Measurements from ENCODE around the gene FPGS.

FPGS gene

DNA sequence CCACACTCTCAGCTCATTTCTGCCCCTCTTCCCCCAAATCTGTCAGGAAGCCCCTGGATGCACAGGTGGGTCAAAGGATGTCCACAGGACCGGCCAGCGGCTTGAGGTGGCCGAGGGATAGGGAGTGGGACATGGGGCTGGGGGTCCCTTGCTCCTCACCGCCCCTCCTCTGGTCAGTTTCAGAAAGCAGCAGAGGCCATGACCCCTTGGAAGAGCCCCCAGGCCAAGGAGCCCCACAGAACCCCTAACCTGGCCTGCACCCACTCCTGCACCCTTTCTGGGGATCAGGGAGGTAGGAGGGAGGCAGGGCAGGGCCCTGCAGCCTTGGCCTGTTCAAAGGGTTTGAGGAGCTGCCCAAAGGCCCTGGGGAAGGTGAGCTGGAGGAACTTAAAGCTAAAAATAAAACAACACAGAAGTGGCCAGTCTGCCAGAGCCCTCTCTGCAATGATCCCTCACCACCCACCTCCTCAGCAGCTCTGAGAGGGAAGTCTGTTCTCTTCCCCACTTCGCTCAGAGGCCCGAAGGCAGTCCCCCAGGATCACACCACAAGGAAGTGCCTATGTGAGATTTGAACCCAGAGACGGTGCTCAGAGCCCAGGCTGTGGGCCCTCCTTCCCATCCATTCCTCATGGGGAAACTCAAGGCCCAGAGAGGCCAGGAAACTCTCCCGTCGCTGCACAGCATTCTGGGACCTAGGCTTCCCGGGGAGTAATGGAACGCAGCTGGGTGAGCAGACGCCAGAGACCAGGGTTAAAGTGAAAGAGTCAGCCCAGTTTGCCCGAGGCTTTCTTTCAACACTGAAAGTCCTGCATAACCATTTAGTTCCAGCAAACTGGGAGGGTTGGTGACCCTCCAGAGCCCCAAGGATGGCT is 50.9 kb downstream of the FPGS start:
- TF ChIP-seq POLR2AphosphoS5 (IDR thresholded peaks at IDR 0.05; ENCODE audit: borderline replicate concordance, low read depth, low read length) (no peak), FOXP2 (optimal IDR thresholded peaks at IDR 0.05; ENCODE audit: control extremely low read depth, extremely low read length, insufficient read depth) (no peak), EZH2 (IDR thresholded peaks at IDR 0.05) (no peak)
- H3K9ac ChIP-seq (ENCODE audit: insufficient read length) = peak overlapping the region; percentile 66
- no peaks in the 10 kb centered on the region for H3K9me3 ChIP-seq (ENCODE audit: low read depth, low read length)
- H3K27ac ChIP-seq = no peak overlapping the region
- H3K4me3 ChIP-seq = peak overlapping the region; percentile 81
- peaks cover 12% of the 10 kb centered on the region for H3K36me3 ChIP-seq (ENCODE audit: insufficient read depth, low read length)
- no peak for DNase-seq (ENCODE audit: low read depth, low spot score)

DNA sequence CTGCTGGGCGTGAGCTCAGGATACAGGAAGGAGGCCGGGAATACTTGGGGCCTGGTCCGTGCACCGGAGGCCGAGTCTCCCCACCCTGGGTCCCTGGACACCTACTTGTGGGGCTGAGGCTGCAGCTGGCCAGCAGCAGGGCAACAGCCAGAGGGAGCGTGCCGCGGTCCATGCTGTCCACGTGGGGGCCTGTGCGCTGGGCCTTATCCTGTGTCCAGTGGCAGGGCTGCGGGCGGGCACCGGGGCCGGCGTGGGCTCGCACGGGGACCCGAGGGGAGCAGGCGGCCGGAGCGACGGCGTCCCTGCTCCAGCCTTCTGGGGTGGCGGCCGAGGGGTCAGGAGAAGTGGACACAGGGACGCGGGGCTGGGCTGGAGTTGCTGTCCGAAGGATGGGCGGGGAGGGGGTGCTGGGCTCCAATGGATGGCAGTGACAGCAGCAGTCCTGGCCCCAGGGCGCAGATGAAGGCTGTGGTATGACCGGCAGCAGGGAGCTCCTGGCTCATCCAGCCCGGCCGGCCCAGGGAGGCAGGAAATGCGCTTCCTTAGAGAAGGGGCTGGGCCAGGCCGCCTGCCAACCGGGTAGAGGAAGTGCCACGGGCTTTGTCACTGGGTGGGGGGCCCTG is 51.6 kb downstream of the FPGS start, which contains the start of gene ENG:
TSS of gene ENG (minus strand) at position 475 of the 623 bp plus-strand sequence. CDS start at position 172, 303 bp downstream.
- H3K9ac ChIP-seq (ENCODE audit: insufficient read length) = peak within 1 kb of the TSS; percentile 66
- no peak for DNase-seq (ENCODE audit: low read depth, low spot score)

DNA sequence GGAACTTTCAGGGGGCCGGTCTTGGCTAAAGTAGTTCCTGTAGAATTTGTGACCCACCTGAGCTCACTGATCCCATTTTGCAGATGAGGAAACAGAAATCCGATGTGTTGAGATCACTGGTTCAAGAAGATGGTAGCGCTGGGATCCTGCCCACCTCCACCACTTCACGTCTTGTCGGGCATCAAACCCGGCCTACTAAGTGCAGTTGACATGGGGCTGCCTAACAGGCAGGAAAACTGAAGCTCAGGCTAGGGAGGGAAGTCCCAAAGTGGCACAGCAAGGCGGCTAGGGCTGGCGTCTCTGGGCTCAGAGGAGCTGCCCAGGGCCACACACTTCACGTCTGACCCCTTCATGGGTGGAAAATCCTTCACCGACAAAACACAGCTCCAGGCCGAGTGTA is 52.3 kb downstream of the FPGS start:
- DNase-seq (ENCODE audit: low read depth, low spot score) = no peak
- H3K9ac ChIP-seq (ENCODE audit: insufficient read length) = no peak overlapping the region
- TF ChIP-seq EZH2 (IDR thresholded peaks at IDR 0.05) (no peak), FOXP2 (optimal IDR thresholded peaks at IDR 0.05; ENCODE audit: control extremely low read depth, extremely low read length, insufficient read depth) (no peak), POLR2AphosphoS5 (IDR thresholded peaks at IDR 0.05; ENCODE audit: borderline replicate concordance, low read depth, low read length) (no peak)
- no peaks in the 10 kb centered on the region for H3K9me3 ChIP-seq (ENCODE audit: low read depth, low read length)
- peaks cover 4% of the 10 kb centered on the region; the same call in 1 of the 2 replicates for H3K36me3 ChIP-seq (ENCODE audit: insufficient read depth, low read length)
- no peak overlapping the region for H3K27ac ChIP-seq
- no peak overlapping the region for H3K4me3 ChIP-seq

More for the DNA sequence above, 51.6 kb downstream of the FPGS start, which contains the start of gene ENG:
- Histone ChIP-seq H3K9me3 (ENCODE audit: low read depth, low read length) (no peaks in the 10 kb centered on the region), H3K36me3 (ENCODE audit: insufficient read depth, low read length) (peaks cover 10% of the 10 kb centered on the region), H3K4me3 (peak within 1 kb of the TSS; percentile 81), H3K27ac (no peak within 1 kb of the TSS)
- 0 out of 2 replicates have a peak, but pooled peaks have one; percentile 16 for TF ChIP-seq POLR2AphosphoS5 (IDR thresholded peaks at IDR 0.05; ENCODE audit: borderline replicate concordance, low read depth, low read length)
- TF ChIP-seq EZH2 (IDR thresholded peaks at IDR 0.05) = no peak

DNA sequence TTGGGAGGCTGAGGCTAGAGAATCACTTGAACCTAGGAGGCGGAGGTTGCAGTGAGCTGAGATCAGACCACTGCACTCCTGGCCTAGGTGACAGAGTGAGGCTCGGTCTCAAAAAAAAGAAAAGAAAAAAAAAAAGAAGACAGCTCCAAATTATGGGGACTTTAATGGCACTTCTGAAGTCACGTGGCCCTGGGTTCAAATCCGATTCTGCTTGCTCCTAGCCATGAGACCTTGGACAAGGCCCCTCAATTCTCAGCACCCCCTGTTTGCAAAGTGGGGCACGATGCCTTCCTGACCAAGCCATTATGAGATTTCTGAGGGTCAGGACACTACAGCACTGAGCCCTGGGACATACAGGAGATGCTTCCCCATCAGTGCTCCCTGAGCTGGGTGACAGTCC is 52.8 kb downstream of the FPGS start:
- no peaks in the 10 kb centered on the region for H3K9me3 ChIP-seq (ENCODE audit: low read depth, low read length)
- H3K27ac ChIP-seq = no peak overlapping the region
- DNase-seq (ENCODE audit: low read depth, low spot score) = no peak
- H3K9ac ChIP-seq (ENCODE audit: insufficient read length) = no peak overlapping the region
- TF ChIP-seq POLR2AphosphoS5 (IDR thresholded peaks at IDR 0.05; ENCODE audit: borderline replicate concordance, low read depth, low read length) (no peak), EZH2 (IDR thresholded peaks at IDR 0.05) (no peak), FOXP2 (optimal IDR thresholded peaks at IDR 0.05; ENCODE audit: control extremely low read depth, extremely low read length, insufficient read depth) (no peak)
- H3K4me3 ChIP-seq = no peak overlapping the region
- peaks cover 4% of the 10 kb centered on the region; the same call in 1 of the 2 replicates for H3K36me3 ChIP-seq (ENCODE audit: insufficient read depth, low read length)

DNA sequence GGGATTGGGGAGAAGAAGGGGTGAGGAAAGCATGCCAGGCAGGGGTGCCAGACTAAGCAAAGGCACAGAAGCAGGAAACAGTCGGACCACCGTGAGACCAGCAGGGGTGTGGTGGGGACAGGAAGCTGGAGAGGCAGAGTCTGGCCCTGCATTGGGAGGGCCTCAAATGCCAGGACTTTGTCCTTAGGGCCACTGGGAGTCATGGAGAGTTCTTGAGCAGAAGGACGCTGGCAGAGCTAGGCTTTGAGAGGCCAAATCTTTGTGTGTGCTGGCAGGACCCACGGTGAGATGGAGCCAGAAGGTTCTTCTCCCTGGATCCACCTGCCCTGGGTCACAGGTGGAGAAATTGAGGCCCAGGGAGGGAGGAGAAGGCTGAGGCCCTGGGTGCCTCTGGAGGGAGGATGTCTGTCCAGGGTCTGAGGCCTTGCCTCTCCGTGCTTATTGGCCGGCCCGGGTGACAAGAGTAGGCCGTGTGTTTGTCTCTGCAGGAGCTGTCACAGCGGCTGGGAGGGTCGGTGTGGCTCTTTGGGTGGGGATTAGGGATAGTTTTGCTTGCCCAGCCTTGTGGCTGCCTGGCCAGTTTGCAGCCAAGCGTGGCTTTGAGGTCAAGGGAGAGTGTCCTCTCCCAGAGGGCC is 53.5 kb downstream of the FPGS start:
- Histone ChIP-seq H3K9me3 (ENCODE audit: low read depth, low read length) (no peaks in the 10 kb centered on the region), H3K4me3 (no peak overlapping the region), H3K27ac (no peak overlapping the region), H3K36me3 (ENCODE audit: insufficient read depth, low read length) (peaks cover 4% of the 10 kb centered on the region; the same call in 1 of the 2 replicates), H3K9ac (ENCODE audit: insufficient read length) (no peak overlapping the region)
- TF ChIP-seq EZH2 (IDR thresholded peaks at IDR 0.05) = no peak
- TF ChIP-seq POLR2AphosphoS5 (IDR thresholded peaks at IDR 0.05; ENCODE audit: borderline replicate concordance, low read depth, low read length) = no peak
- DNase-seq (ENCODE audit: low read depth, low spot score) = no peak

GRCh38 chr9:127856729-127857116 is 54.0 kb downstream of the FPGS start:
- Histone ChIP-seq H3K9ac (ENCODE audit: insufficient read length) (no peak overlapping the region), H3K36me3 (ENCODE audit: insufficient read depth, low read length) (peaks cover 4% of the 10 kb centered on the region; the same call in 1 of the 2 replicates), H3K9me3 (ENCODE audit: low read depth, low read length) (no peaks in the 10 kb centered on the region), H3K27ac (no peak overlapping the region), H3K4me3 (no peak overlapping the region)
- no peak for TF ChIP-seq POLR2AphosphoS5 (IDR thresholded peaks at IDR 0.05; ENCODE audit: borderline replicate concordance, low read depth, low read length)
- DNase-seq (ENCODE audit: low read depth, low spot score) = no peak

DNA sequence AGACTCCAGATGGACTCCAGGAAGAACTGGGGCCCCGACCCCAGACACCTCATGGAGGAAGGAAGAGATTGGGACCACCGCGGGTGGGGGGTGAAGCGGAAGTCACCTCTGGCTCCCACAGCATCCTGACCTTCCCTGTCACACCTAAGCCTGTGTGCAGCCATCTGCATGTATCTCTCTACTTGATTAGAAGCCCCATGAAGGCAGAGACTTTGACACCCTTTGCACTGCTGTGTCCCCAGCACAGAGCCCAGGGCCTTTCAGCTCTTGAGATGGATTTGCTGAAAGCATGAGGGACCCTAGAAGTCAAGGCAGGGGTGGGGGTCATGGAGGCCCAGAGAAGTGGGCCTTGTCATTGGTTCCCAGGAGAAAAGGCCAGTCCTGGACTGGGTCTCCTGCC is 54.6 kb downstream of the FPGS start:
- no peak for DNase-seq (ENCODE audit: low read depth, low spot score)
- Histone ChIP-seq H3K9ac (ENCODE audit: insufficient read length) (no peak overlapping the region), H3K9me3 (ENCODE audit: low read depth, low read length) (no peaks in the 10 kb centered on the region), H3K27ac (no peak overlapping the region), H3K4me3 (no peak overlapping the region), H3K36me3 (ENCODE audit: insufficient read depth, low read length) (no peaks in the 10 kb centered on the region)
- TF ChIP-seq POLR2AphosphoS5 (IDR thresholded peaks at IDR 0.05; ENCODE audit: borderline replicate concordance, low read depth, low read length) = no peak
- TF ChIP-seq EZH2 (IDR thresholded peaks at IDR 0.05) = no peak

GRCh38 chr9:127858041-127858512 is 55.4 kb downstream of the FPGS start:
- Histone ChIP-seq H3K36me3 (ENCODE audit: insufficient read depth, low read length) (no peaks in the 10 kb centered on the region), H3K9ac (ENCODE audit: insufficient read length) (no peak overlapping the region), H3K9me3 (ENCODE audit: low read depth, low read length) (no peaks in the 10 kb centered on the region), H3K27ac (no peak overlapping the region), H3K4me3 (no peak overlapping the region)
- TF ChIP-seq FOXP2 (optimal IDR thresholded peaks at IDR 0.05; ENCODE audit: control extremely low read depth, extremely low read length, insufficient read depth) (no peak), EZH2 (IDR thresholded peaks at IDR 0.05) (no peak)
- DNase-seq (ENCODE audit: low read depth, low spot score) = no peak
